Measurements from ENCODE around the gene PRKN.

PRKN gene

GRCh38 chr6:162602759-162603158 is 124.8 kb downstream of the PRKN start:
- DNase-seq (ENCODE audit: low read depth in 1 of 2, low spot score in 1 of 2): no peak
- Histone ChIP-seq H3K27ac (replicated peaks) (no peak overlapping the region), H3K4me3 (replicated peaks; ENCODE audit: insufficient read depth, low read length) (no peak overlapping the region), H3K27me3 (ENCODE audit: insufficient read depth, poor library complexity, severe bottlenecking) (no peaks in the 10 kb centered on the region)
- TF ChIP-seq REST (IDR thresholded peaks at IDR 0.05; ENCODE audit: insufficient replicate concordance, low read depth) (no peak), POLR2AphosphoS5 (IDR thresholded peaks at IDR 0.05; ENCODE audit: low read depth) (no peak), CTCF (IDR thresholded peaks at IDR 0.05; ENCODE audit: insufficient read depth, low read length) (no peak), GABPA (IDR thresholded peaks at IDR 0.05; ENCODE audit: low read depth) (no peak), SPI1 (IDR thresholded peaks at IDR 0.05; ENCODE audit: borderline replicate concordance, low read depth) (no peak)

GRCh38 chr6:162596676-162597075 is 130.9 kb downstream of the PRKN start:
- no peak overlapping the region for H3K27ac ChIP-seq (replicated peaks)
- H3K27me3 ChIP-seq (ENCODE audit: insufficient read depth, poor library complexity, severe bottlenecking): no peaks in the 10 kb centered on the region
- TF ChIP-seq REST (IDR thresholded peaks at IDR 0.05; ENCODE audit: insufficient replicate concordance, low read depth): no peak
- no peak for TF ChIP-seq POLR2AphosphoS5 (IDR thresholded peaks at IDR 0.05; ENCODE audit: low read depth)
- TF ChIP-seq SPI1 (IDR thresholded peaks at IDR 0.05; ENCODE audit: borderline replicate concordance, low read depth): no peak
- no peak for TF ChIP-seq GABPA (IDR thresholded peaks at IDR 0.05; ENCODE audit: low read depth)
- no peak for TF ChIP-seq CTCF (IDR thresholded peaks at IDR 0.05; ENCODE audit: insufficient read depth, low read length)
- DNase-seq (ENCODE audit: low read depth in 1 of 2, low spot score in 1 of 2): no peak
- H3K4me3 ChIP-seq (replicated peaks; ENCODE audit: insufficient read depth, low read length): no peak overlapping the region

GRCh38 chr6:162591517-162591916 is 136.0 kb downstream of the PRKN start:
- Histone ChIP-seq H3K27ac (replicated peaks) (no peak overlapping the region), H3K27me3 (ENCODE audit: insufficient read depth, poor library complexity, severe bottlenecking) (no peaks in the 10 kb centered on the region), H3K4me3 (replicated peaks; ENCODE audit: insufficient read depth, low read length) (no peak overlapping the region)
- no peak for DNase-seq (ENCODE audit: low read depth in 1 of 2, low spot score in 1 of 2)
- no peak for TF ChIP-seq POLR2AphosphoS5 (IDR thresholded peaks at IDR 0.05; ENCODE audit: low read depth)
- no peak for TF ChIP-seq GABPA (IDR thresholded peaks at IDR 0.05; ENCODE audit: low read depth)
- no peak for TF ChIP-seq REST (IDR thresholded peaks at IDR 0.05; ENCODE audit: insufficient replicate concordance, low read depth)
- TF ChIP-seq SPI1 (IDR thresholded peaks at IDR 0.05; ENCODE audit: borderline replicate concordance, low read depth): no peak
- no peak for TF ChIP-seq CTCF (IDR thresholded peaks at IDR 0.05; ENCODE audit: insufficient read depth, low read length)
